ENCODE results near the gene CCDC174.

Gene CCDC174

GRCh38 chr3:14625443-14625842 is 26.1 kb upstream of the CCDC174 start:
- no peak for DNase-seq (ENCODE audit: low read depth in 2 of 2)

- no peak for DNase-seq (ENCODE audit: low read depth in 2 of 2)
Measured at GRCh38 chr3:14627815-14628214, 23.7 kb upstream of the CCDC174 start.

DNA sequence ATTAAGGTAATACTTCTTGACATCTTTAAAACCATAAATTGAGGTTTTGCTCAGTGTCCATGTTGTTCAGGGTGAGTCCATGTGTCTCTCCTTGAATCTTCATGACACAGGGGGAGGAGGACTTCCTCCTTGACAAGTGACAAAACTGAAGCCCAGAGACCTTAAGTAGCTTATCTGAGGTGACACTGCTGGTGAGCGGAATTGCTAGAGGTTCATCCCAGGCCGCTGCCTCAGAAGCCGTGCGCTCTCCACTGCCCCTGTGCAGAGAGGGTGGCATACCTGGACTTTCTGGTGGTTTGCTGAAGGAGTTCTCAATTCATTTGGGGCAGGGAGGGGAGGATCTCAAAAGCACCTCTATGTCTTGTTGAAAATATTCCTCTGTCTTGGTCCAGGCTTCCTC is 23.2 kb upstream of the CCDC174 start:
- DNase-seq (ENCODE audit: low read depth in 2 of 2) = no peak

GRCh38 chr3:14630404-14631100 is 21.0 kb upstream of the CCDC174 start:
- DNase-seq (ENCODE audit: low read depth in 2 of 2) = no peak

GRCh38 chr3:14631101-14631497 is 20.5 kb upstream of the CCDC174 start:
- DNase-seq (ENCODE audit: low read depth in 2 of 2) = no peak

DNA sequence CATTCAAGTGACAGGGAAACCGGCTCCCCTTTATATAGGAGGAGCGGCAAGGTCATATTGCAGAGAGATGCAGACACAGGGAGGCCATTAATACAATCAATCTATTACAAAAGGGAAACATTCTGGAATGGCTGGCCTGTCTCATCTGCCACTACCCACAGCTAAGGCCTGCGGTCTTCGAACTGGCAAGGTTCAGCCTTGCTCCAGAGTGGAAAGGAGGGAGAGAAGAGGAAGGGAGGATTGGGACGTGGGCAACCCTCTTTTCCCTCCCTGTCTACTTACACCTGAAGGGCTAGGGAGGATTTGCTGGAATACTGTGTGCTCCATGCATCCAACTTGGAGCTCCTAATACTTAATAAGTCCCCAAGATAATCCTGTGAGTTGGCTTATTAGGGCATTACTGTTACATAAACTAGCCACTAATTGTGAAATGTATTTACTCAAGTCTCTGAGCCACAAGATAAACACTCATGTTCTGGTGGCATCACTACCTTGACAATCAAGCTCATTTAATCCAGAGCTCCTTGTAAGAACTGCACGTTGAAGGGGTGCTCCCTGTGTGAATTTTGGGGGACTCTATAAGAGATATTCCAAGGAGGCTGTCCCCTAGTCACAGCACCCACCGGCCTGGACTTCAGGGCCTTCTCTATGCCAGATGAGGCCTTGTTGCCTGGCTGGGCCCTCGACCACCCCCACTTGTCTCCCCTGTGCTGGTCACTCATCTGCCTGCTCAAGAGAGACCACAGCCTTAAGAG is 19.7 kb upstream of the CCDC174 start:
- no peak for DNase-seq (ENCODE audit: low read depth in 2 of 2)

DNA sequence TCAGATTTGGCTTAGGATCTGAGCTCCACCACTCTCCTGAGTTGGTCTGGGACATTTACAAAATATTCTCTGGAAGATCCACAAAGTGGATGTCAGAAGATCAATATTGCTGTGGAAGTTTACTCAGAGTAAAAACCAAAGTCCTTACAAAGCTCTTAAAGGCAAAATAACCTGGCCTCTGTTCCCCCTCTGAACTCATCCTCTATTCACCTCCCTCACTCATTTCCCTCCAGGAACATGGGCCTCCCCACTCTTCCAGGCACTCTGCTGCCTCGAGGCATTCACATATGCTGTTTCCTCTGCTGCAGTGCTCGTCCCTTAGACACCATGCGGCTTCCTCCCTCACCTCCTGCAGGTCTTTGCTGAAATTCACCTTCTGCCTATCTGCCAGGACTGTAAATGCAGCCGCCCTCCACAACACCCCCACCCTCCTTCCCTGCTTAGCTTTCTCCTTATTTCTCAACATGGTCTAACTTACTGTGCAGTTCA is 19.1 kb upstream of the CCDC174 start:
- DNase-seq (ENCODE audit: low read depth in 2 of 2) = no peak

DNA sequence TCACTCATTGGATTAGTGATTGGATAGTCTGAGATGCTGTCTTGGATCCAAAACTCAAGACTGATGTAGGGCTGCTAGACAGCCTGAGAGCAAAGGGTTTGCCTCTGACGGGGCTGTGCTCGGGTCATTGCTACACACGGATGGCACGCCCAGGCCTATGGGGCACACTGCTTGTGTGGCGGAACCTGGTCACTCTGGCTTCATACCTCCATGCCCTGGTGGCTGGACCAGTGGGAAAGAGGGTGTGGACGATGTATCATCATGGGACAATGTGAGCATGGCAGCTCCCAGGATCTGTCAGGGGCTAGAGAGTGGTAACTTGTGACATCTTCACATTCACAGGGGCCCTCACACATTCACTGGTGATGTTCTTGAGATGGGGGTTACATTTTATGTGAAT is 18.1 kb upstream of the CCDC174 start:
- DNase-seq (ENCODE audit: low read depth in 2 of 2) = no peak

DNA sequence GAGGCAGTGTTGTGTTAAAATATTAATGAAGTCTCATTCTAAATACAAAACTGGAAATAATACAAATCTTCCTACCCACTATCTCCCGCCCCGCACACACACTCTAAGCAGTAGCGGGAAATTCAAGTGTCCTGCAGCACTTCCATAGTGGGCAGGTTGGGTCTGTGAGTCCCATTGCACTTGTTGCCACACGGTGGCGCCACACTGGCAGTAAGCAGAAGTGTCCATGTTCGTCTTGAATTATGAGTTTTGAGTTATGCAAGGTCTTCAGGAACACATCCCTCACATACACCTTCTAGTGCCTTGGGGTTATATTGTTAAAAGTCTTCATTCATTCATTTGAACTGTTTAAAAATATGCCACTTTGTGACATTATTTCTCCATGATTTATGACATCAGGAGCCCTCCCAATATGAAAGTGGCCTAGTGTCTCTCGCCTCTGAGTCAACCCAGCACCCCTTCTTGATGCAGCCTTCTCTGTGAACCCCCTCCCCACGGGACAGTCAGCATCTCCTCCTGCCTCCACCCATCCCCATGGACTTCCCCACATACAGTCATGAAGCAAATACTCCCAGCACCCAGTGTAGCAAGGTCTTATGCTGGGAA is 17.6 kb upstream of the CCDC174 start:
- DNase-seq (ENCODE audit: low read depth in 2 of 2) = peak in 1 of 2 donors; percentile 33

DNA sequence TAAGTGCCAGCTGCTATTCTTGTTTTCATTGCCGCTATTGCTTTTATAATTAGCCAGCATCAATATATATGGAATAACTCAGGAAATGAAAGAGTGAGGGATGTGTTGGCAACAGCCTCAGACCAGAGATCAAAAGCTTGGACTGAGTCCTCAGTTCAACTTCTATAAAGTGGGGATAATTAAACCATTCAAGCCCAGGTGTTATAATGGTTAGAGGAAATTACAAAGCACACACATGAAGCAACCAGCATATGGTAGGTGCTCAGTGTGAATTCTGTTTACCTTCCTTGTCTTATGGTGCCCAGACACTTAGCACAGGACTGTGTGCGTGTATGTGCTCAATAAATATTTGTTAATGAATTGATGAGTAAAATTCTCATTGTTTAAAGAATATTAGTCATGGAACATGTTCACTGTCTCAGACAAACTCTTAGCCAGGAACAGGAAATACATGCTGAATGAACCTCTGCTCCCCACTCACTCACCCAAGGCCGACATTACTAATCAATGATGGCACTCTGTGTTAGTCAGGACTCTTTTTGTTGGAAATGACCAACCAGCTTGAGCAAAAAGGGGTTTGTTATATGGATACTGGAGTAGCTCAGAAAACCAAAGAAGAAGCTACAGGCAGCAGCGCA is 16.7 kb upstream of the CCDC174 start:
- DNase-seq (ENCODE audit: low read depth in 2 of 2) = no peak

GRCh38 chr3:14636496-14637087 is 15.0 kb upstream of the CCDC174 start:
- DNase-seq (ENCODE audit: low read depth in 2 of 2) = no peak

DNA sequence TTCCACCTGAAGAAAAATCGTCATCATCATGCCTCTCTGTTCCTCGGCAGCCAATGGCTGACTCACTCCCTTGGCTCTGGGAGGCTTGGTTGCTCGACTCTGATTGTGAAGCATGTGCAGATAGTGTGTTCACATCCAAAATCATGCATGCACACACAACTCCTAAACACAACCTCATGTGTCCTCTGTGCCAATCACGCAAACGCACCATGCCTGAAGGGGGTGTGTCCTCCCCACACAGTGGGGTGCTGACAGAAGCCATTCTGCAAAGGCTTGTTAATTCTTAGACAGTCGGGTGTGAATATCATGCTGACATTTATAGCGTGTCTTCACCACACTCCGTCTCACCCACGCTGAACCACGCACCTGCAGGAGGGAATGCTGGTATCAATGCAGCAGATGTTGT is 11.4 kb upstream of the CCDC174 start:
- DNase-seq (ENCODE audit: low read depth in 2 of 2) = no peak

DNA sequence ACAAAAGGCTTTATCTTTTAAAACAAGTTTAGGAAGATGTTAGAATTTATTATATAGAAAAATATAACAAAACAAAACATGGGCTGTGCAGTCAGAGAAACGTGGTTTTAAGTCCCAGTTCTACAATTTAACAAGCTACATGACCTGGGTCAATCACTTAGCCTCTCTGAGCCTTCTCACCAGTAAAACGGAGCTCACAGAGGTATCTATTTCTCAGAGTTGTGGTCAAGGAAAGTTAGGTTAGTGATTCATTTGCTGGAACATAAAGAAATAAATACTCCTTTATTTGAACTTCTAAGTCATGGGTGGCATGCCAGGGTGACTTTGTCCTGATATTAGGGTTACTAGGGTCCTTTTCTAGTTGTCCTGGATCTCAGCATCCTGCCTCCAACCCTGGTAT is 10.8 kb upstream of the CCDC174 start:
- DNase-seq (ENCODE audit: low read depth in 2 of 2) = no peak

DNA sequence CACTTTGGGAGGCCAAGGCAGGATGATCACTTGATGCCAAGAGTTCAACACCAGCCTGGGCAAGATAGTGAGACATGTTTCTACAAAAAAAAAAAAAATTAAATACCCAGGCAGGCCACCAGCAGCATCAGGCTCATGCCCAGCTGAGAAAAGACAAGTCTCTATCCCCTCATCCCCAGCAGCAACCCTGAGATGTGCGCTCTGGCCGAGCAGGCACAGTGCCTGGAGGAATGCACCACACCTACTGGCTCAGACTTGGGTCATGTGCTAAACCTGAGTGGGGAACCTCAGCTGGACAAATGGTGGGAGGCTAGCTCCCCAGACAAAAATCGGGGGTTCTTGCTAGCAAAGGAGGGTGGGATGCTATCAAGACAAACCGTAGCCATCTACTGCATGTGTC is 10.2 kb upstream of the CCDC174 start:
- DNase-seq (ENCODE audit: low read depth in 2 of 2) = no peak

DNA sequence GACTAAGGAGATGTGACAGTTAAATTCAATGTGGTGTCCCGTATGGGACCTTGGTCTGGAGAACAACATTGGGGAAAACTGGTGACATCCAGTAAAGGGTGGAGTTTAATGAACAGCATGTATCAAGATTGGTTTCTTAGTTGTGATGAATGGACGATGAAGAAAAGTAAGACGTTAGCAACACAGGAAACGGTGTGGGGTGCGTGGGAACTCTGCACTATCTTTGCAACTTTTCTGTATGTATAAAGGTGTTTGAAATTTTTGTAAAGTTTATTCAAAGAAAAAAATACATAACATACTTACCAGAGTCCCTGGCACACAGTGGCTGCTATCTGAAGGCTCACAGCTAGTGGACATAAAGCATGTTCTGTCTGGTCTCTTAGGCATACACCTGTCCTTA is 6.1 kb upstream of the CCDC174 start:
- DNase-seq (ENCODE audit: low read depth in 2 of 2) = no peak

- DNase-seq (ENCODE audit: low read depth in 2 of 2) = no peak
Measured at GRCh38 chr3:14646131-14646573, 5.4 kb upstream of the CCDC174 start.

DNA sequence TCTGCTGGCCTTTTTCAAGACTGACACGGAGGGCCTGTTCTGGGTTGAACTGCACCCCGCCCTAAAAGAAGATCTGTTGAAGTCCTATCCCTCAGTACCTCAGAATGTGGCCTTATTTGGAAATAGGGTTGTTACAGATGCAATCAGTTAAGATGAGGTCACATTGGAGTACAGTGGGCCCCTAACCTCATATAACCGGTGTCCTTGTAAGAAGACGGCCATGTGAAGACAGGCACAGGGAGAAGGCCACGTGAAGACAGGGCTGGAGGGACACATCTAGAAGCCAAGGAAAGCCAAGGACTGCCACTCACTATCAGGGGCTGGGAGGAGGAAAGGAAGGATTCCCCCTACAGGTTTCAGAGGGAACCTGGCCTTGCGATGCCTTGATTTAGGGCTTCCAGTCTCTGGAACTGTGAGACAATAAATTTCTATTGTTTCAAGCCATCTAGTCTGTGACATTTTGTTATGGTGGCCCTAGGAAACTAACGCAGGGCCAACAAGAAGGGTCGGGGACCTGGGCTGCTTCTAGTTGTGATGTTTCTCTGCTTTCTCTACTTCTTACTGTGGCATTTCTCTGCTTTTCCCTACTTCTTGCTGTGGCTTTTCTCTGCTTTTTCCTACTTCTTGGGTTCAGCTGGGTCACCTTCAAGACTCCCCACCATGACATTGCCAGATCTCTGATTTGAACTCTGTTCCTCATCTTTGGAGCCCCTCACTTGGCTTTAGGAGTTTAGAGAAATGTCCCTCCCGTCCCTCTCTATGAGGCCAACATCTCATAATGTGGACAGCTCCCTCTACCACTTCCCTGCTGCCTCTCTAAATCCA is 4.8 kb upstream of the CCDC174 start:
- DNase-seq (ENCODE audit: low read depth in 2 of 2) = no peak

DNA sequence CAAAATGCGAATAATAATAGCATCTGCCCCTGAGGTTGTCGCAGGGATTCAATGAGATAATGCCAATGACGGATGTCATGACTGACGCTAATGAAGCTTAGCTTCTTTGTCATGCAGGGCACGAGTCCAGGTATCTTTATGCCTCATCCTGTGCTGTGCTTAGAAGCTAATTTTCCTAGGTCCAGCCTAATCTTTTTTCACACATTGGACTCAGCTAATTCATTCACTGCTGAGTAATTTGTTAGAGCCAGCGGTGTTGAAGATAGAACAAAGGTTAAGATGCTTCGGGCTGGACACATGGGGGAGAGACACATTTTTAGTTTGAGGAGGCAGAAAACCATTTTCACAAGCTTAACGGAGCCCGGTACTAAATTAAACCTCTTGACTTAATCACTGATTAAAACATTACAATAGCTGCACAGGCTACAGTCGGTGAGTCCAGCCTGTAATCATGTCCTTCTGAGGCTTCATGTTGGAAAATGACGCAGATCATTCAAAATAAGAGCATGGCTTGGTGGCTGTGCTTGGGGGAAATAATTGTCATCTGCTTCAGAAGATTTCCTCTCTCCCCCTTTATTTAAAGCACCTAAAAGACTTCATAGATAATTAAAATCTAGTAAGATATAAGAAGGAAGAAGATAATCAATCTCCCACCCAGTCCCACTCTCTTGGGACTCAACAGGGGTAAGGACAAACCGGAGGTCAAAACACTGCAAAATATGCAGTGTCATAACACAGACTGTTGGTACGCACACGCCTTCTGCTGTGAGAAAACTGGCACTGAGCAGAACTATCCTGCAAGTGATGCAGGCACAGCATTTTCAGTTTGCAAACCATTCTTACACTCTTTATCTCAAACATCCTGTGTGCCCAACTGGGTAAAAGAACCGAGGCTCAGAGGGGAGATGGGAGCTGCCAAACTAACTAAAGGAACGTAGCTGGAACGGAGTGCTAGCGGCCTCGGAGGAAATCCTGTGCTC is 3.3 kb upstream of the CCDC174 start:
- no peak for DNase-seq (ENCODE audit: low read depth in 2 of 2)

GRCh38 chr3:14649466-14649865 is 2.1 kb upstream of the CCDC174 start:
- no peak for DNase-seq (ENCODE audit: low read depth in 2 of 2)

- no peak for DNase-seq (ENCODE audit: low read depth in 2 of 2)
Measured at GRCh38 chr3:14650193-14650592, 1.4 kb upstream of the CCDC174 start.
